Activated T-cell treated with anti-CD3 and anti-CD28 coated beads, Interleukin-2, amount 50 U/mL, for 1 hour (primary cell): ENCODE data around the gene CHADL.
"Not testable (repeated sequence)": the region's sequence is repeated elsewhere in the genome, so short reads cannot be mapped to it uniquely, and the experiment has no call there.

Experiments
- DNase-seq: peaks from one replicate; pipeline ENCODE4 v3.0.0-alpha.2; 2020

The CHADL gene

GRCh38 chr22:41181349-41182241, 59.1 kb downstream of the CHADL start:
- DNase-seq = no peak

GRCh38 chr22:41180926-41181325, 59.8 kb downstream of the CHADL start:
- no peak for DNase-seq

DNA sequence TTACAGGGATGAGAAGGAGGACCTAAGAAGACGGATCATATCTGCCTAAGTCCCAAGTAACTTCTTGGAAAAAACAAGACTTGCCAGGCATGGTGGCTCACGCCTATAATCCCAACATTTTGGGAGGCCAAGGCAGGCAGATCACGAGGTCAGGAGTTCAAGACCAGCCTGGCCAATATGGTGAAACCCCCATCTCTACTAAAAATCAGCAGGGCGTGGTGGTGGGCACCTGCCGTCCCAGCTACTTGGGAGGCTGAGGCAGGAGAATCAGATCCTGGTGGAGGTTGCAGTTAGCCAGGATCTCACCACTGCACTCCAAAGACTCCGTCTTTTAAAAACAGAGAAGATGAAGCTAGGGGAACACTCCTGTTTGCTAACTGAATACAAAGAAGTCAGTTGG, 60.4 kb downstream of the CHADL start:
- not testable (repeated sequence) for DNase-seq
